GM12891 (cell line): Measurements from ENCODE around the gene RCCD1.

Source experiments
- POLR2A ChIP-seq: IDR thresholded peaks from 2 replicates; pipeline ENCODE4 v1.6.1; 2011; ENCODE audit warnings: low read depth, low read length, control low read depth
- POLR2AphosphoS5 ChIP-seq: IDR thresholded peaks from 2 replicates; pipeline ENCODE4 v1.6.1; 2011; ENCODE audit warnings: low read depth, low read length, control low read depth
- SPI1 ChIP-seq: IDR thresholded peaks from 2 replicates; pipeline ENCODE4 v1.6.1; 2011; ENCODE audit warnings: low read depth, low read length, control low read depth
- TAF1 ChIP-seq: IDR thresholded peaks from 2 replicates; pipeline ENCODE4 v1.6.1; 2011; ENCODE audit warnings: low read depth, low read length, control low read depth

- no peak for TF ChIP-seq POLR2AphosphoS5
- no peak for TF ChIP-seq POLR2A
- no peak for TF ChIP-seq SPI1
- TF ChIP-seq TAF1, result no peak
These were observed 30.3 kb upstream of the RCCD1 start for GRCh38 chr15:90924375-90924774.
